ENCODE measurements around the gene ARMC2. TPM values are rescaled to one million over a fixed set of nuclear protein-coding genes. Genes with fewer than 3 reads are reported as not detected.
A peak's percentile ranks its signal among the peaks of the same experiment; 100 is the strongest.

The ARMC2 gene
- polyA plus RNA-seq, 3 donors from 2014 or later = 4.0 to 8.5 (median 4.2) TPM

GRCh38 chr6:108985301-108985700 lies 137.1 kb downstream of the ARMC2 start:
- Mint-ChIP-seq H3K27me3 (ENCODE audit: low read depth in 3 of 3) (peaks cover 0 to 9% (median 0%) of the 10 kb centered on the region in 3 donors), H3K27ac (peak overlapping the region in 1 of 6 donors; percentile 5), H3K36me3 (peaks cover 26 to 57% (median 44%) of the 10 kb centered on the region in 3 donors), H3K4me3 (no peak overlapping the region), H3K9me3 (peaks cover 0 to 1% (median 0%) of the 10 kb centered on the region in 6 donors), H3K4me1 (peaks cover 6% of the 10 kb centered on the region in 2 donors)
- no peak for DNase-seq

GRCh38 chr6:108987156-108987555 lies 138.9 kb downstream of the ARMC2 start:
- H3K36me3 Mint-ChIP-seq = peaks cover 40 to 68% (median 56%) of the 10 kb centered on the region in 3 donors
- H3K27ac Mint-ChIP-seq = no peak overlapping the region

GRCh38 chr6:108988296-108988695 lies 140.1 kb downstream of the ARMC2 start:
- no peak for DNase-seq
- Mint-ChIP-seq H3K36me3 (peaks cover 40 to 69% (median 62%) of the 10 kb centered on the region in 3 donors), H3K27ac (peak overlapping the region in 2 of 6 donors; percentile 45 to 66), H3K9me3 (no peaks in the 10 kb centered on the region), H3K27me3 (ENCODE audit: low read depth in 3 of 3) (no peaks in the 10 kb centered on the region), H3K4me1 (peaks cover 6 to 16% of the 10 kb centered on the region in 2 donors), H3K4me3 (no peak overlapping the region)

More at GRCh38 chr6:108987156-108987555, 138.9 kb downstream of the ARMC2 start:
- Mint-ChIP-seq H3K4me1 (peaks cover 6 to 16% of the 10 kb centered on the region in 2 donors), H3K9me3 (no peaks in the 10 kb centered on the region), H3K27me3 (ENCODE audit: low read depth in 3 of 3) (peaks cover 0 to 5% (median 0%) of the 10 kb centered on the region in 3 donors), H3K4me3 (no peak overlapping the region)
- no peak for DNase-seq

GRCh38 chr6:108988765-108989164 lies 140.5 kb downstream of the ARMC2 start:
- Mint-ChIP-seq H3K36me3 (peaks cover 40 to 67% (median 62%) of the 10 kb centered on the region in 3 donors), H3K27me3 (ENCODE audit: low read depth in 3 of 3) (no peaks in the 10 kb centered on the region), H3K4me1 (peaks cover 6 to 16% of the 10 kb centered on the region in 2 donors), H3K27ac (peak overlapping the region in 1 of 6 donors; percentile 45), H3K9me3 (no peaks in the 10 kb centered on the region), H3K4me3 (no peak overlapping the region)
- DNase-seq = no peak

- DNase-seq = no peak
- Mint-ChIP-seq H3K27me3 (ENCODE audit: low read depth in 3 of 3) (no peaks in the 10 kb centered on the region), H3K9me3 (no peaks in the 10 kb centered on the region), H3K4me1 (peaks cover 6 to 16% of the 10 kb centered on the region in 2 donors), H3K36me3 (peaks cover 36 to 65% (median 56%) of the 10 kb centered on the region in 3 donors), H3K27ac (peak overlapping the region in 1 of 6 donors; percentile 41), H3K4me3 (no peak overlapping the region)
Observed at GRCh38 chr6:108989700-108990099, 141.5 kb downstream of the ARMC2 start.

- Mint-ChIP-seq H3K36me3 (peaks cover 20 to 65% (median 46%) of the 10 kb centered on the region in 3 donors), H3K9me3 (no peaks in the 10 kb centered on the region), H3K4me1 (peaks cover 0 to 28% of the 10 kb centered on the region in 2 donors), H3K4me3 (no peak overlapping the region), H3K27me3 (ENCODE audit: low read depth in 3 of 3) (no peaks in the 10 kb centered on the region), H3K27ac (no peak overlapping the region)
- DNase-seq = no peak
Observed at GRCh38 chr6:108993876-108994275, 145.7 kb downstream of the ARMC2 start.

GRCh38 chr6:108995296-108995695 lies 147.1 kb downstream of the ARMC2 start:
- H3K4me3 Mint-ChIP-seq = no peak overlapping the region
- H3K27ac Mint-ChIP-seq = no peak overlapping the region
- H3K9me3 Mint-ChIP-seq = no peaks in the 10 kb centered on the region
- no peaks in the 10 kb centered on the region for H3K27me3 Mint-ChIP-seq (ENCODE audit: low read depth in 3 of 3)
- no peak for DNase-seq
- H3K36me3 Mint-ChIP-seq = peaks cover 13 to 68% (median 38%) of the 10 kb centered on the region in 3 donors
- peaks cover 0 to 22% of the 10 kb centered on the region in 2 donors for H3K4me1 Mint-ChIP-seq

- H3K36me3 Mint-ChIP-seq = peaks cover 7 to 61% (median 32%) of the 10 kb centered on the region in 3 donors
- no peak overlapping the region for H3K4me3 Mint-ChIP-seq
- DNase-seq = no peak
Observed at GRCh38 chr6:108996208-108996607, 148.0 kb downstream of the ARMC2 start.

GRCh38 chr6:108998485-108998884 lies 150.3 kb downstream of the ARMC2 start:
- DNase-seq = no peak
- Mint-ChIP-seq H3K4me3 (no peak overlapping the region), H3K9me3 (no peaks in the 10 kb centered on the region), H3K4me1 (peaks cover 21 to 38% of the 10 kb centered on the region in 2 donors), H3K36me3 (peaks cover 0 to 48% (median 19%) of the 10 kb centered on the region in 3 donors), H3K27ac (no peak overlapping the region), H3K27me3 (ENCODE audit: low read depth in 3 of 3) (no peaks in the 10 kb centered on the region)

More at GRCh38 chr6:108996208-108996607, 148.0 kb downstream of the ARMC2 start:
- no peaks in the 10 kb centered on the region for H3K9me3 Mint-ChIP-seq
- no peak overlapping the region for H3K27ac Mint-ChIP-seq
- peaks cover 1 to 20% of the 10 kb centered on the region in 2 donors for H3K4me1 Mint-ChIP-seq
- no peaks in the 10 kb centered on the region for H3K27me3 Mint-ChIP-seq (ENCODE audit: low read depth in 3 of 3)

GRCh38 chr6:108999428-108999827 lies 151.2 kb downstream of the ARMC2 start:
- Mint-ChIP-seq H3K9me3 (no peaks in the 10 kb centered on the region), H3K36me3 (peaks cover 0 to 47% (median 19%) of the 10 kb centered on the region in 3 donors), H3K27me3 (ENCODE audit: low read depth in 3 of 3) (no peaks in the 10 kb centered on the region), H3K4me1 (peaks cover 30 to 47% of the 10 kb centered on the region in 2 donors), H3K27ac (no peak overlapping the region), H3K4me3 (no peak overlapping the region)
- DNase-seq = no peak

GRCh38 chr6:109000289-109000688 lies 152.1 kb downstream of the ARMC2 start:
- Mint-ChIP-seq H3K36me3 (peaks cover 0 to 45% (median 19%) of the 10 kb centered on the region in 3 donors), H3K27me3 (ENCODE audit: low read depth in 3 of 3) (no peaks in the 10 kb centered on the region), H3K4me1 (peaks cover 39 to 56% of the 10 kb centered on the region in 2 donors), H3K9me3 (no peaks in the 10 kb centered on the region), H3K4me3 (no peak overlapping the region), H3K27ac (peak overlapping the region in 1 of 6 donors; percentile 54)
- no peak for DNase-seq

- Mint-ChIP-seq H3K4me1 (peaks cover 46 to 67% of the 10 kb centered on the region in 2 donors), H3K4me3 (peak overlapping the region in 3 of 5 donors; percentile 4 to 30 (median 9)), H3K27ac (peak overlapping the region in 5 of 6 donors; percentile 21 to 78 (median 71)), H3K27me3 (ENCODE audit: low read depth in 3 of 3) (no peaks in the 10 kb centered on the region), H3K36me3 (peaks cover 0 to 38% (median 19%) of the 10 kb centered on the region in 3 donors), H3K9me3 (no peaks in the 10 kb centered on the region)
- no peak for DNase-seq
Observed at GRCh38 chr6:109001291-109001894, 153.2 kb downstream of the ARMC2 start.

- H3K9me3 Mint-ChIP-seq = no peaks in the 10 kb centered on the region
- H3K27ac Mint-ChIP-seq = peak overlapping the region in 5 of 6 donors; percentile 59 to 78 (median 71)
Observed at GRCh38 chr6:109002051-109002697, 154.0 kb downstream of the ARMC2 start.

GRCh38 chr6:109002882-109003281 lies 154.7 kb downstream of the ARMC2 start:
- Mint-ChIP-seq H3K9me3 (no peaks in the 10 kb centered on the region), H3K4me1 (peaks cover 61 to 74% of the 10 kb centered on the region in 2 donors), H3K27ac (peak overlapping the region in 5 of 6 donors; percentile 44 to 82 (median 63)), H3K27me3 (ENCODE audit: low read depth in 3 of 3) (no peaks in the 10 kb centered on the region), H3K36me3 (peaks cover 0 to 26% (median 13%) of the 10 kb centered on the region in 3 donors), H3K4me3 (peak overlapping the region in 4 of 5 donors; percentile 10 to 62 (median 29))
- no peak for DNase-seq

More at GRCh38 chr6:109002051-109002697, 154.0 kb downstream of the ARMC2 start:
- H3K36me3 Mint-ChIP-seq = peaks cover 0 to 33% (median 16%) of the 10 kb centered on the region in 3 donors
- DNase-seq = no peak
- H3K4me3 Mint-ChIP-seq = peak overlapping the region in 4 of 5 donors; percentile 19 to 30 (median 25)
- H3K27me3 Mint-ChIP-seq (ENCODE audit: low read depth in 3 of 3) = no peaks in the 10 kb centered on the region
- H3K4me1 Mint-ChIP-seq = peaks cover 54 to 74% of the 10 kb centered on the region in 2 donors
